Measurements from ENCODE around the gene AGBL5. TPM values are rescaled to one million over a fixed set of nuclear protein-coding genes. Genes with fewer than 3 reads are reported as not detected.

AGBL5 gene
- total and polyA plus RNA-seq, 9 of the 15 experiments (the other 6 are each of a cell fraction or from before 2014, with no cell fraction given) = 3.3 to 52.7 (median 26.2) TPM

DNA sequence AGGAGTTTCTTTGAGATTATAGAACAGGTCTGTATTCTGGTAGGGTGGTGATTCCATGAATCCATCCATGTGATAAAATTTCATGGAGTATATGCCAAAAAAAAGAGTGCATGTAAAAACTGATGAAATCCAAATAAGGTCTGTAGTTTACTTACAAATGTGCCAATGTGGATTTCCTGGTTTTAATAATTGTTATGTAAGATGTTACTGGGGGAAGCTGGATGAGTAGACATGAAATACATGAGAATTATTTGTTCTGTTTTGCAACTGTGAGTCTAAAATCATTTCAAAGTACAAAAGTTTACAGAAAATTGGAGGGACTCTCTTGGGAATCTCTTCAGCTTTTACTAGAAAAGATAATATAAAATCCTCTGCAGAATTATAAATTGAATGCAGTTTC is 42.4 kb upstream of the AGBL5 start (continued):
- TF ChIP-seq, protein P1, sequence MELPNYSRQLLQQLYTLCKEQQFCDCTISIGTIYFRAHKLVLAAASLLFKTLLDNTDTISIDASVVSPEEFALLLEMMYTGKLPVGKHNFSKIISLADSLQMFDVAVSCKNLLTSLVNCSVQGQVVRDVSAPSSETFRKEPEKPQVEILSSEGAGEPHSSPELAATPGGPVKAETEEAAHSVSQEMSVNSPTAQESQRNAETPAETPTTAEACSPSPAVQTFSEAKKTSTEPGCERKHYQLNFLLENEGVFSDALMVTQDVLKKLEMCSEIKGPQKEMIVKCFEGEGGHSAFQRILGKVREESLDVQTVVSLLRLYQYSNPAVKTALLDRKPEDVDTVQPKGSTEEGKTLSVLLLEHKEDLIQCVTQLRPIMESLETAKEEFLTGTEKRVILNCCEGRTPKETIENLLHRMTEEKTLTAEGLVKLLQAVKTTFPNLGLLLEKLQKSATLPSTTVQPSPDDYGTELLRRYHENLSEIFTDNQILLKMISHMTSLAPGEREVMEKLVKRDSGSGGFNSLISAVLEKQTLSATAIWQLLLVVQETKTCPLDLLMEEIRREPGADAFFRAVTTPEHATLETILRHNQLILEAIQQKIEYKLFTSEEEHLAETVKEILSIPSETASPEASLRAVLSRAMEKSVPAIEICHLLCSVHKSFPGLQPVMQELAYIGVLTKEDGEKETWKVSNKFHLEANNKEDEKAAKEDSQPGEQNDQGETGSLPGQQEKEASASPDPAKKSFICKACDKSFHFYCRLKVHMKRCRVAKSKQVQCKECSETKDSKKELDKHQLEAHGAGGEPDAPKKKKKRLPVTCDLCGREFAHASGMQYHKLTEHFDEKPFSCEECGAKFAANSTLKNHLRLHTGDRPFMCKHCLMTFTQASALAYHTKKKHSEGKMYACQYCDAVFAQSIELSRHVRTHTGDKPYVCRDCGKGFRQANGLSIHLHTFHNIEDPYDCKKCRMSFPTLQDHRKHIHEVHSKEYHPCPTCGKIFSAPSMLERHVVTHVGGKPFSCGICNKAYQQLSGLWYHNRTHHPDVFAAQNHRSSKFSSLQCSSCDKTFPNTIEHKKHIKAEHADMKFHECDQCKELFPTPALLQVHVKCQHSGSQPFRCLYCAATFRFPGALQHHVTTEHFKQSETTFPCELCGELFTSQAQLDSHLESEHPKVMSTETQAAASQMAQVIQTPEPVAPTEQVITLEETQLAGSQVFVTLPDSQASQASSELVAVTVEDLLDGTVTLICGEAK (IDR thresholded peaks at IDR 0.05) = no peak
- TF ChIP-seq, protein P1 (CRISPR knock-in tag; IDR thresholded peaks at IDR 0.05) = no peak
- TF ChIP-seq ZNF445 (CRISPR knock-in tag; IDR thresholded peaks at IDR 0.05; ENCODE audit: low read depth) (no peak), EGR1 (conservative IDR thresholded peaks at IDR 0.05) (no peak), RBM39 (optimal IDR thresholded peaks at IDR 0.05; ENCODE audit: low read depth, low read length) (no peak), MAZ (CRISPR knock-in tag; conservative IDR thresholded peaks at IDR 0.05 in 1 of 2, IDR thresholded peaks at IDR 0.05 in 1 of 2) (no peak), MCM3 (IDR thresholded peaks at IDR 0.05) (no peak), ZNF316 (IDR thresholded peaks at IDR 0.05) (no peak)
- TF ChIP-seq, protein P2, sequence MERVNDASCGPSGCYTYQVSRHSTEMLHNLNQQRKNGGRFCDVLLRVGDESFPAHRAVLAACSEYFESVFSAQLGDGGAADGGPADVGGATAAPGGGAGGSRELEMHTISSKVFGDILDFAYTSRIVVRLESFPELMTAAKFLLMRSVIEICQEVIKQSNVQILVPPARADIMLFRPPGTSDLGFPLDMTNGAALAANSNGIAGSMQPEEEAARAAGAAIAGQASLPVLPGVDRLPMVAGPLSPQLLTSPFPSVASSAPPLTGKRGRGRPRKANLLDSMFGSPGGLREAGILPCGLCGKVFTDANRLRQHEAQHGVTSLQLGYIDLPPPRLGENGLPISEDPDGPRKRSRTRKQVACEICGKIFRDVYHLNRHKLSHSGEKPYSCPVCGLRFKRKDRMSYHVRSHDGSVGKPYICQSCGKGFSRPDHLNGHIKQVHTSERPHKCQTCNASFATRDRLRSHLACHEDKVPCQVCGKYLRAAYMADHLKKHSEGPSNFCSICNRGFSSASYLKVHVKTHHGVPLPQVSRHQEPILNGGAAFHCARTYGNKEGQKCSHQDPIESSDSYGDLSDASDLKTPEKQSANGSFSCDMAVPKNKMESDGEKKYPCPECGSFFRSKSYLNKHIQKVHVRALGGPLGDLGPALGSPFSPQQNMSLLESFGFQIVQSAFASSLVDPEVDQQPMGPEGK (CRISPR knock-in tag; IDR thresholded peaks at IDR 0.05; ENCODE audit: borderline replicate concordance) = no peak
- TF ChIP-seq, protein P3, sequence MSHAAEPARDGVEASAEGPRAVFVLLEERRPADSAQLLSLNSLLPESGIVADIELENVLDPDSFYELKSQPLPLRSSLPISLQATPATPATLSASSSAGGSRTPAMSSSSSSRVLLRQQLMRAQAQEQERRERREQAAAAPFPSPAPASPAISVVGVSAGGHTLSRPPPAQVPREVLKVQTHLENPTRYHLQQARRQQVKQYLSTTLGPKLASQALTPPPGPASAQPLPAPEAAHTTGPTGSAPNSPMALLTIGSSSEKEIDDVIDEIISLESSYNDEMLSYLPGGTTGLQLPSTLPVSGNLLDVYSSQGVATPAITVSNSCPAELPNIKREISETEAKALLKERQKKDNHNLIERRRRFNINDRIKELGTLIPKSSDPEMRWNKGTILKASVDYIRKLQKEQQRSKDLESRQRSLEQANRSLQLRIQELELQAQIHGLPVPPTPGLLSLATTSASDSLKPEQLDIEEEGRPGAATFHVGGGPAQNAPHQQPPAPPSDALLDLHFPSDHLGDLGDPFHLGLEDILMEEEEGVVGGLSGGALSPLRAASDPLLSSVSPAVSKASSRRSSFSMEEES (CRISPR knock-in tag; IDR thresholded peaks at IDR 0.05) = no peak
